H1 (cell line): Measurements from ENCODE around the gene RETSAT. TPM values are rescaled to one million over a fixed set of nuclear protein-coding genes. Genes with fewer than 3 reads are reported as not detected.

Experiments used
- CTCF ChIA-PET: fragments of 300-600 bp; sonication (Branson Sonifier 250); formaldehyde crosslinking; loops from one replicate; lab custom pipeline; 2021; ENCODE audit not compliant: partially characterized antibody; lab: Charles Lee
- POLR2A ChIA-PET: fragments of 300-600 bp; sonication (Branson Sonifier 250); formaldehyde crosslinking; loops from one replicate; lab custom pipeline; 2021; ENCODE audit warnings: inconsistent platforms; ENCODE audit not compliant: partially characterized antibody; lab: Charles Lee
- DNase-seq, 2 experiments: peaks; one replicate each; pipeline versions ENCODE4 v3.0.0 to v3.0.0-alpha.2; 2010 to 2022; ENCODE audit warnings: low spot score in 2 of 2, low read depth in 1 of 2, mixed read lengths in 1 of 2
- FAIRE-seq: peaks from 2 replicates; lab custom pipeline; 2011; peaks lifted over from hg19 to GRCh38; lab: Jason Lieb, UNC
- H2AFZ ChIP-seq: 2 replicates; pipeline ENCODE4 v1.8.1; 2012; ENCODE audit warnings: low read length, inconsistent platforms
- H2AK5ac ChIP-seq: 2 replicates; pipeline ENCODE4 v1.6.1; 2013; ENCODE audit warnings: low read depth, low read length
- H2BK120ac ChIP-seq: replicated peaks from 2 replicates; pipeline ENCODE3; 2013; ENCODE audit warnings: low read depth, low read length, inconsistent platforms
- H2BK12ac ChIP-seq: 2 replicates; pipeline ENCODE4 v1.6.1; 2013; ENCODE audit warnings: low read depth, low read length
- H2BK15ac ChIP-seq: 2 replicates; pipeline ENCODE4 v1.6.1; 2013; ENCODE audit warnings: low read length
- H2BK20ac ChIP-seq: 2 replicates; pipeline ENCODE4 v1.6.1; 2013; ENCODE audit warnings: low read length
- H2BK5ac ChIP-seq: 2 replicates; pipeline ENCODE4 v1.6.1; 2013; ENCODE audit warnings: low read depth, low read length
- H3K14ac ChIP-seq: 2 replicates; pipeline ENCODE4 v1.6.1; 2013; ENCODE audit warnings: inconsistent platforms; ENCODE audit not compliant: insufficient read length
- H3K18ac ChIP-seq: 2 replicates; pipeline ENCODE4 v1.6.1; 2013; ENCODE audit warnings: low read length; ENCODE audit errors: extremely low read depth
- H3K23ac ChIP-seq: 2 replicates; pipeline ENCODE4 v1.6.1; 2013; ENCODE audit warnings: inconsistent platforms; ENCODE audit not compliant: insufficient read length
- H3K23me2 ChIP-seq: 2 replicates; pipeline ENCODE4 v1.6.1; 2013; ENCODE audit warnings: low read depth, low read length
- H3K27ac ChIP-seq: 2 replicates; pipeline ENCODE4 v1.6.1; 2011; ENCODE audit warnings: low read depth, low read length, inconsistent platforms
- H3K27me3 ChIP-seq, 4 experiments: replicated peaks in 1 of 4; 1 replicate in 1 of 4; 2 replicates in 3 of 4; pipeline versions ENCODE4 v1.6.1 to v1.8.1; 2011 to 2013; ENCODE audit warnings: low read length in 3 of 4, mild to moderate bottlenecking in 3 of 4, inconsistent platforms in 2 of 4, mixed read lengths in 2 of 4, moderate library complexity in 1 of 4; ENCODE audit not compliant: control insufficient read depth in 3 of 4, insufficient read depth in 3 of 4; ENCODE audit errors: extremely low read depth in 1 of 4
- H3K36me3 ChIP-seq, 4 experiments: 2 replicates each; pipeline versions ENCODE4 v1.6.1 to v1.8.1; 2011 to 2013; ENCODE audit warnings: mild to moderate bottlenecking in 4 of 4, low read length in 3 of 4, moderate library complexity in 2 of 4, control low read depth in 1 of 4, inconsistent platforms in 1 of 4; ENCODE audit not compliant: insufficient read depth in 4 of 4, control insufficient read depth in 2 of 4
- H3K4ac ChIP-seq: replicated peaks from 2 replicates; pipeline ENCODE3; 2013; ENCODE audit warnings: low read length, low read depth, mixed read lengths, inconsistent platforms; ENCODE audit not compliant: insufficient read length
- H3K4me1 ChIP-seq, 4 experiments: replicated peaks in 1 of 4; 1 replicate in 1 of 4; 2 replicates in 3 of 4; pipeline versions ENCODE4 v1.6.1 to v1.8.1; 2011 to 2013; ENCODE audit warnings: low read length in 3 of 4, inconsistent platforms in 2 of 4, mixed read lengths in 1 of 4; ENCODE audit not compliant: insufficient read depth in 4 of 4, control insufficient read depth in 3 of 4
- H3K4me2 ChIP-seq, 2 experiments: 2 replicates each; pipeline versions ENCODE4 v1.6.1 to v1.8.1; 2011 to 2013; ENCODE audit warnings: low read depth in 2 of 2, low read length in 2 of 2, control low read depth in 1 of 2, inconsistent platforms in 1 of 2, mild to moderate bottlenecking in 1 of 2; ENCODE audit not compliant: insufficient read depth in 1 of 2
- H3K4me3 ChIP-seq, 4 experiments: fragments of 200-600, 300-600 bp in 1 of 4; sonication (generic), shearing (Covaris generic), sonication (Bioruptor Twin) in 1 of 4; 2 replicates each; pipeline versions ENCODE4 v1.5.1 to v1.8.1; 2011 to 2016; ENCODE audit warnings: low read length in 4 of 4, low read depth in 3 of 4, control low read depth in 2 of 4, inconsistent platforms in 2 of 4, mild to moderate bottlenecking in 2 of 4, mixed read lengths in 1 of 4, moderate library complexity in 1 of 4; ENCODE audit not compliant: insufficient read depth in 2 of 4; ENCODE audit errors: extremely low read depth in 1 of 4
- H3K56ac ChIP-seq: replicated peaks from 2 replicates; pipeline ENCODE3; 2013; ENCODE audit warnings: low read depth, mild to moderate bottlenecking, mixed read lengths, low read length, inconsistent platforms; ENCODE audit not compliant: insufficient read length
- H3K79me1 ChIP-seq: 2 replicates; pipeline ENCODE4 v1.6.1; 2013; ENCODE audit warnings: low read depth, low read length, control low read depth
- H3K79me2 ChIP-seq, 2 experiments: 2 replicates each; pipeline versions ENCODE4 v1.6.1 to v1.8.1; 2012 to 2013; ENCODE audit warnings: low read length in 2 of 2, mild to moderate bottlenecking in 2 of 2, inconsistent platforms in 1 of 2; ENCODE audit not compliant: insufficient read depth in 2 of 2, control insufficient read depth in 1 of 2
- H3K9ac ChIP-seq, 4 experiments: replicated peaks in 1 of 4; 1 replicate in 1 of 4; 2 replicates in 3 of 4; pipeline versions ENCODE4 v1.6.1 to v1.8.1; 2011 to 2013; ENCODE audit warnings: low read depth in 3 of 4, low read length in 3 of 4, control low read depth in 2 of 4, mild to moderate bottlenecking in 2 of 4, moderate library complexity in 2 of 4, inconsistent platforms in 1 of 4; ENCODE audit errors: extremely low read depth in 1 of 4
- H3K9me3 ChIP-seq, 2 experiments: 2 replicates each; pipeline versions ENCODE4 v1.6.1 to v1.8.1; 2012 to 2013; ENCODE audit warnings: mild to moderate bottlenecking in 2 of 2, moderate library complexity in 2 of 2, control low read depth in 1 of 2, inconsistent platforms in 1 of 2, low read depth in 1 of 2, low read length in 1 of 2, mixed read lengths in 1 of 2; ENCODE audit not compliant: insufficient read depth in 2 of 2
- H4K20me1 ChIP-seq, 2 experiments: replicated peaks in 1 of 2; 2 replicates each; pipeline versions ENCODE3 to v1.8.1; 2011 to 2013; ENCODE audit warnings: inconsistent platforms in 2 of 2, low read length in 2 of 2, mild to moderate bottlenecking in 1 of 2; ENCODE audit not compliant: insufficient read depth in 2 of 2, control insufficient read depth in 1 of 2
- H4K5ac ChIP-seq: 2 replicates; pipeline ENCODE4 v1.6.1; 2013; ENCODE audit warnings: low read length, low read depth, mixed read lengths, inconsistent platforms; ENCODE audit not compliant: insufficient read length
- H4K8ac ChIP-seq: 2 replicates; pipeline ENCODE4 v1.8.0; 2013; ENCODE audit warnings: mild to moderate bottlenecking, moderate library complexity, low read length, inconsistent platforms; ENCODE audit not compliant: insufficient read depth; ENCODE audit errors: extremely low read depth
- H4K91ac ChIP-seq: replicated peaks from 2 replicates; pipeline ENCODE3; 2013; ENCODE audit warnings: low read length, mixed read lengths, inconsistent platforms; ENCODE audit not compliant: insufficient read length
- CBX5 ChIP-seq: fragments of 300-800, 300-1000 bp; sonication (generic); IDR thresholded peaks from 2 replicates; pipeline ENCODE4 v1.7.1; 2016; ENCODE audit warnings: antibody characterized with exemption, low read length, low read depth
- CEBPB ChIP-seq: IDR thresholded peaks from 2 replicates; pipeline ENCODE4 v1.6.1; 2012; ENCODE audit warnings: low read depth, low read length
- GTF2F1 ChIP-seq: IDR thresholded peaks from 2 replicates; pipeline ENCODE4 v1.6.1; 2012; ENCODE audit warnings: low read depth, low read length, improper control_type of control experiment, borderline replicate concordance
- HDAC2 ChIP-seq, 2 experiments: fragments of 300-600 bp in 1 of 2; sonication (generic) in 1 of 2; IDR thresholded peaks; 2 replicates each; pipeline ENCODE4 v1.6.1; 2011 to 2012; ENCODE audit warnings: low read depth in 2 of 2, low read length in 2 of 2, mild to moderate bottlenecking in 2 of 2, moderate library complexity in 2 of 2, borderline replicate concordance in 1 of 2, inconsistent platforms in 1 of 2
- JUN ChIP-seq: IDR thresholded peaks from 2 replicates; pipeline ENCODE4 v1.6.1; 2011; ENCODE audit warnings: low read depth, mild to moderate bottlenecking, improper control_type of control experiment, low read length
- NANOG ChIP-seq: IDR thresholded peaks from 2 replicates; pipeline ENCODE4 v1.6.1; 2011; ENCODE audit warnings: low read length, low read depth, mild to moderate bottlenecking, inconsistent platforms; ENCODE audit not compliant: insufficient read depth, poor library complexity, severe bottlenecking
- NRF1 ChIP-seq: IDR thresholded peaks from 2 replicates; pipeline ENCODE4 v1.6.1; 2011; ENCODE audit warnings: mild to moderate bottlenecking, low read depth, low read length, improper control_type of control experiment
- POLR2AphosphoS5 ChIP-seq: IDR thresholded peaks from 2 replicates; pipeline ENCODE4 v1.6.1; 2011; ENCODE audit warnings: low read depth, low read length
- RBBP5 ChIP-seq: IDR thresholded peaks from 2 replicates; pipeline ENCODE4 v1.7.1; 2012; ENCODE audit warnings: low read depth, mild to moderate bottlenecking, inconsistent platforms, low read length, moderate library complexity, borderline replicate concordance
- SP1 ChIP-seq: IDR thresholded peaks from 2 replicates; pipeline ENCODE4 v1.6.1; 2011; ENCODE audit warnings: low read depth, low read length
- SP2 ChIP-seq: IDR thresholded peaks from 2 replicates; pipeline ENCODE4 v1.6.1; 2012; ENCODE audit warnings: mild to moderate bottlenecking, low read length, inconsistent platforms
- SP4 ChIP-seq: IDR thresholded peaks from 2 replicates; pipeline ENCODE4 v1.6.1; 2012; ENCODE audit warnings: low read length, inconsistent platforms
- TCF12 ChIP-seq: IDR thresholded peaks from 2 replicates; pipeline ENCODE4 v1.6.1; 2011; ENCODE audit warnings: low read depth, mild to moderate bottlenecking, low read length
- polyA plus RNA-seq, 7 experiments: library from polyadenylated mRNA; depleted of rRNA in 3 of 7; stranded (reverse) in 5 of 7; unstranded in 2 of 7; fragments of >200 nt in 5 of 7; fragments of 200-250 nt in 2 of 7; gene quantifications; 1 replicate in 5 of 7; 2 replicates in 1 of 7; 4 replicates in 1 of 7; pipeline versions ENCODE4 v1.2.1 to v1.2.3, GENCODE V29; 2011 to 2013; ENCODE audit warnings: missing spikeins in 2 of 7, mixed read lengths in 2 of 7
- total RNA-seq: library from RNA; stranded (reverse); fragmentation: NEBNext Ultra II Directional; extraction: Animal tissue kit (Norgen Biotek cat#: 25700); gene quantifications from 2 replicates; pipeline ENCODE4 v1.2.1, GENCODE V29; 2021
- TF ChIP-seq, protein P1 (sequence below): IDR thresholded peaks from 2 replicates; pipeline ENCODE4 v1.6.1; 2012; ENCODE audit warnings: inconsistent platforms

RETSAT gene
- total and polyA plus RNA-seq, 2 of the 8 experiments (the other 6 are each of a cell fraction or from before 2014, with no cell fraction given), result 15.8 to 16.7 TPM

DNA sequence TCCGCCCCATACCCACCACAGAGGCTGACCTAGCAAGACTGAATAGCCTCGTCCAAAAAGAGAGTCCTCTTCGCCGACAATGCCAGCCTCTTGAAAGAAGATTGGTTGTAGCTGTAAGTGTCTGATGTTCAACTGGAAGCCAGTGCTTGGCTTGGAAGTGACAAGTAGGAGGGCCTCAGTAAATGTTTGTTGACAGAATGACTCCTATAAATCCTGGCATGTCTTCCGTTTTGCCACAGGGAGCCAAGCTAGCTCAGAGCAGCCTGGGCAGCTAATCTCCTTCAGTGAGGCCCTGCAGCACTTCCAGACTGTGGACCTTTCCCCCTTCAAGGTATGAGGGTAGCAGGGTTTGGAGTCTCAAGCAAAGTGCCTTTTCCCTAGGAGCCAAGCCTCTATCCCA, 15.2 kb upstream of the RETSAT start (continued):
- TF ChIP-seq NRF1, result no peak

DNA sequence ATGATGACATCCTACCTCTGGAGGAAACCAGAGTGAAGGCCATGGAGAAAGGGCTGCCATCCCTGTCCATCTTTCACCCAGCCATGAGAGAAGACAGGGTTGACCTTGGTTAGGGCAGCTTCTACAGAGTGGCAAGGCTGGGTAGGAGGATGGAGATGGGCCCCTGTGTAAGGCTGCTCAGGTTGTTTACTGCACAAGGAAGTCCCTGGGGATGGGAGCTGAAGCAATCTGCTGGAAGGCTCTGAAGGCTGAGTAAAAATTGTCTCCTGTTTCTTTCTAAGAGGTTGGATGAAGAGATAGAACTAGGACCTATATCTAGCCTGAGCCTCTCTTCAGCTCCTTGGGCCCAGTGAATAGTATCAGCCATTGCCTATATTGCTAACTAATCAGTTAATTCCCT, 14.6 kb upstream of the RETSAT start:
- H3K4me3 ChIP-seq, result no peak overlapping the region
- no peak overlapping the region for H3K18ac ChIP-seq
- no peak overlapping the region for H4K8ac ChIP-seq
- H3K14ac ChIP-seq, result no peak overlapping the region
- H3K36me3 ChIP-seq, result no peaks in the 10 kb centered on the region
- no peak overlapping the region for H4K91ac ChIP-seq
- H4K5ac ChIP-seq, result no peak overlapping the region
- no peak overlapping the region for H3K4me2 ChIP-seq
- H2AK5ac ChIP-seq, result no peak overlapping the region
- no peak overlapping the region for H3K56ac ChIP-seq
- FAIRE-seq (no peak), DNase-seq (no peak)
- H2AFZ ChIP-seq, result no peak overlapping the region
- no peaks in the 10 kb centered on the region for H4K20me1 ChIP-seq
- H3K23me2 ChIP-seq, result no peaks in the 10 kb centered on the region
- no peak overlapping the region for H3K23ac ChIP-seq
- H3K27ac ChIP-seq, result no peak overlapping the region
- H3K9ac ChIP-seq, result no peak overlapping the region
- H2BK120ac ChIP-seq, result no peak overlapping the region
- H3K27me3 ChIP-seq, result no peaks in the 10 kb centered on the region
- ChIA-PET POLR2A (interaction anchor here (0.7 to 2.2 kb wide), 5 partner anchors 17 to 190 kb away, joined by 3 to 9 read pairs (median 3); partner anchors contain the start of gene TGOLN2), CTCF (interaction anchor here (0.6 to 4.0 kb wide), 3 partner anchors 28 to 183 kb away, joined by 3 to 16 read pairs (median 3); no protein-coding TSS in a partner anchor)
- no peak overlapping the region for H3K4ac ChIP-seq
- H2BK20ac ChIP-seq, result no peak overlapping the region
- no peaks in the 10 kb centered on the region for H3K4me1 ChIP-seq
- H3K79me1 ChIP-seq, result no peaks in the 10 kb centered on the region
- H3K79me2 ChIP-seq, result no peaks in the 10 kb centered on the region
- H2BK15ac ChIP-seq, result no peak overlapping the region
- no peaks in the 10 kb centered on the region for H3K9me3 ChIP-seq
- H2BK12ac ChIP-seq, result no peak overlapping the region
- no peak overlapping the region for H2BK5ac ChIP-seq
- no peak for TF ChIP-seq CBX5
- no peak for TF ChIP-seq RBBP5
- TF ChIP-seq TCF12, result no peak
- TF ChIP-seq JUN, result no peak
- no peak for TF ChIP-seq SP1
- no peak for TF ChIP-seq POLR2AphosphoS5
- TF ChIP-seq GTF2F1, result no peak
- no peak for TF ChIP-seq HDAC2 (IDR thresholded peaks at IDR 0.05; ENCODE audit: borderline replicate concordance in 1 of 2, low read depth in 2 of 2, low read length in 2 of 2)
- TF ChIP-seq CEBPB, result no peak
- no peak for TF ChIP-seq SP2
- TF ChIP-seq SP4, result no peak
- TF ChIP-seq NANOG, result no peak
- TF ChIP-seq, protein P1, sequence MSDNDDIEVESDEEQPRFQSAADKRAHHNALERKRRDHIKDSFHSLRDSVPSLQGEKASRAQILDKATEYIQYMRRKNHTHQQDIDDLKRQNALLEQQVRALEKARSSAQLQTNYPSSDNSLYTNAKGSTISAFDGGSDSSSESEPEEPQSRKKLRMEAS, result no peak
